Stimulated activated CD4-positive, alpha-beta T cell treated with anti-CD3 and anti-CD28 coated beads, Interleukin-1b, Interleukin-23, amount 100 ng/mL, for 1 hour (primary cell): ENCODE measurements around the gene CETP.
"Not testable (repeated sequence)": the region's sequence is repeated elsewhere in the genome, so short reads cannot be mapped to it uniquely, and the experiment has no call there.

Source experiments
- DNase-seq, 2 donors: peaks; one replicate each; pipeline ENCODE4 v3.0.0-alpha.2; 2020; ENCODE audit warnings: low read depth in 2 of 2

Gene CETP

GRCh38 chr16:56997931-56998330 is 36.2 kb downstream of the CETP start:
- no peak for DNase-seq

- DNase-seq: no peak
Measured at GRCh38 chr16:56998352-56998751, 36.6 kb downstream of the CETP start.

GRCh38 chr16:56998861-56999260 is 37.1 kb downstream of the CETP start:
- no peak for DNase-seq

GRCh38 chr16:56999409-57000270 is 37.9 kb downstream of the CETP start:
- no peak for DNase-seq

GRCh38 chr16:57000271-57001025 is 38.7 kb downstream of the CETP start:
- DNase-seq: no peak

GRCh38 chr16:57001026-57001679 is 39.4 kb downstream of the CETP start:
- no peak for DNase-seq

- DNase-seq: no peak
Measured at GRCh38 chr16:57003439-57004386, 42.0 kb downstream of the CETP start.

GRCh38 chr16:57004387-57005250 is 42.9 kb downstream of the CETP start:
- DNase-seq: no peak

GRCh38 chr16:57005597-57005996 is 43.8 kb downstream of the CETP start:
- DNase-seq: not testable (repeated sequence)

- no peak for DNase-seq
Measured at GRCh38 chr16:57007050-57007449, 45.3 kb downstream of the CETP start.

- no peak for DNase-seq
Measured at GRCh38 chr16:57007530-57007929, 45.8 kb downstream of the CETP start.

- no peak for DNase-seq
Measured at GRCh38 chr16:57008440-57008839, 46.7 kb downstream of the CETP start.

GRCh38 chr16:57009643-57010170 is 48.0 kb downstream of the CETP start:
- no peak for DNase-seq

GRCh38 chr16:57012353-57012752 is 50.6 kb downstream of the CETP start:
- no peak for DNase-seq

- no peak for DNase-seq
Measured at GRCh38 chr16:57013229-57013628, 51.5 kb downstream of the CETP start.

- no peak for DNase-seq
Measured at GRCh38 chr16:57013902-57014301, 52.2 kb downstream of the CETP start.

- DNase-seq: no peak
Measured at GRCh38 chr16:57016301-57016700, 54.6 kb downstream of the CETP start.

- DNase-seq: no peak
Measured at GRCh38 chr16:57016831-57017230, 55.1 kb downstream of the CETP start.

- no peak for DNase-seq
Measured at GRCh38 chr16:57017251-57017650, 55.5 kb downstream of the CETP start.

GRCh38 chr16:57019746-57020145 is 58.0 kb downstream of the CETP start:
- DNase-seq: no peak
